Measurements from ENCODE around the gene CDC42EP2. TPM values are rescaled to one million over a fixed set of nuclear protein-coding genes. Genes with fewer than 3 reads are reported as not detected.
"Not testable (repeated sequence)": the region's sequence is repeated elsewhere in the genome, so short reads cannot be mapped to it uniquely, and the experiment has no call there.

Gene CDC42EP2
- total RNA-seq, 1 donor from 2014 or later: 1.6 TPM

DNA sequence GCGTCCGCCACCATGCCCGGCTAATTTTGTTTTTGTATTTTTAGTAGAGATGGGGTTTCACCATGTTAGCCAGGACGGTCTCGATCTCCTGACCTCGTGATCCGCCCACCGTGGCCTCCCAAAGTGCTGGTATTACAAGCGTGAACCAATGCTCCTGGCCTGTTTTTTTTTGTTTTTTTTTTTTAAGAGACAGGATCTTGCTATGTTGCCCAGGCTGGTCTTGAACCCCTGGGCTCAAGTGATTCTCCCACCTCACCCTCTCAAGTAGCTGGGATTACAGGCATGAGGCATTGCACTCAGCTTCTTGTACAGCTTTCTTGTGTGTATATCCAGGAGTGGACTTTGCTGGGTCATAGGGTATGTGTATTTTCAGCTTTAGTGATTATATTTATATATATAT is 17.9 kb downstream of the CDC42EP2 start:
- not testable (repeated sequence) for H3K4me3 Mint-ChIP-seq; H3K9me3 Mint-ChIP-seq; H3K27me3 Mint-ChIP-seq (ENCODE audit: insufficient read depth); H3K27ac Mint-ChIP-seq; DNase-seq (ENCODE audit: low spot score)
- intact Hi-C loops (cut with micrococcal nuclease): loop anchor here (5.0 to 10.0 kb wide), 3 partner anchors 70 to 670 kb away; partner anchors contain the start of genes BANF1, CDC42BPG, EIF1AD and POLA2
- Mint-ChIP-seq H3K4me1 (ENCODE audit: low read depth) (peaks cover 23% of the 10 kb centered on the region), H3K36me3 (ENCODE audit: low read depth) (peaks cover 12% of the 10 kb centered on the region)

DNA sequence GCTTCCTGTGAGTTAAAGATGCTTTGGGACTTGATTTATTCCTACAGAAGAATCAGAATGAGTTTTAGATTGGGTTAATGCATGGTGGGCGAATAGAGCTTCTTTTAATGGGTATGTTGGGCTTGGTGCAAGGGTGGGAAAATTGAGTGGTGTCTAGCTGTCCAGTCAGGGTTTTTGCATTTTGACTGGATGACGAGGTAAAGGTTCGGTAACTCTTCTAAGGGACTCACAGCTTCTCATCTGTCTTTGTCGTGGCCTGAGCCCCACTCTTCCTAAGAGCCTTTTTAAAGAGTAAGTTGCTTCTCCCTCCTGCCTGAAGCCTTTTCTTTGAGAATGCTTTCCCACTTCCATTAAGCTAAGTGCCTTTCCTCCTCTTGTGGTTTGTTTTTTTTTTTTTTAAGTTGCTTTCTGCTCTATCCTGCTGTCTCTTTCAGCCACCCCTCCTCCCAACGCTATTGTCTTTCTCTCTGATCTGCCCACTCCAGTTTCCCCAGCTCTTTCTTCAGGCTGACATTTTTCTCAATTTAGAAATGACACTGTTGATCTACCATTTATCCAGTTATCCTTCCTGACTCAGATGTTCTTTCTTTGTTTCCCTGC is 20.1 kb downstream of the CDC42EP2 start:
- peak overlapping the region; percentile 77 for H3K27ac Mint-ChIP-seq
- H3K27me3 Mint-ChIP-seq (ENCODE audit: insufficient read depth): peaks cover under 1% of the 10 kb centered on the region
- no peak for DNase-seq (ENCODE audit: low spot score)
- H3K4me1 Mint-ChIP-seq (ENCODE audit: low read depth): peaks cover 34% of the 10 kb centered on the region
- intact Hi-C loops (cut with micrococcal nuclease): loop anchor here (5.0 to 10.0 kb wide), 3 partner anchors 72 to 668 kb away; partner anchors contain the start of genes BANF1, CDC42BPG, EIF1AD and POLA2
- no peaks in the 10 kb centered on the region for H3K9me3 Mint-ChIP-seq
- H3K36me3 Mint-ChIP-seq (ENCODE audit: low read depth): peaks cover 20% of the 10 kb centered on the region
- peak overlapping the region; percentile 96 for H3K4me3 Mint-ChIP-seq

DNA sequence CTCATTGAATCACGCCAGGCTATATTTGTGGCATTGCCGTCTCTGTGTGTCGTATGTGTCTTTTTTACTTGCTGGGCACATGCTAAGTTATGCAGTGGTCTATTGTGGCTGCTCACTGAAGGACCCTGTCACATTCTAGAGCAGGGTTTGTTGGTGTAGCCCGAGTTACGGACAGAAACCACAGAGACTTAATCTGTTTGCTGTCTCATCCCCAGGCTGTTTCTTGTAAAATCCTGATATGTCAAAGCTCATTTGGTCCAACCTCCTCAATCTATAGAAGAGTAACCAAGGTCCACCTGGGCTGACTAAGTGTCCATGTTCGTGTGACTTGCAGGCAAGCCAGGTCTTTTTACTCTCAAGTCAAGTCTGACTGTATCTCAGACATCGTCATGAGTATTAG is 24.0 kb downstream of the CDC42EP2 start:
- Mint-ChIP-seq H3K27ac (no peak overlapping the region), H3K36me3 (ENCODE audit: low read depth) (peaks cover 38% of the 10 kb centered on the region), H3K9me3 (no peaks in the 10 kb centered on the region), H3K27me3 (ENCODE audit: insufficient read depth) (no peaks in the 10 kb centered on the region), H3K4me3 (no peak overlapping the region), H3K4me1 (ENCODE audit: low read depth) (peaks cover 33% of the 10 kb centered on the region)
- no peak for DNase-seq (ENCODE audit: low spot score)
- intact Hi-C loops (cut with micrococcal nuclease): loop anchor here (10.0 kb wide), 1 partner anchor 494 kb away; the partner anchor contains the start of gene CDC42BPG

DNA sequence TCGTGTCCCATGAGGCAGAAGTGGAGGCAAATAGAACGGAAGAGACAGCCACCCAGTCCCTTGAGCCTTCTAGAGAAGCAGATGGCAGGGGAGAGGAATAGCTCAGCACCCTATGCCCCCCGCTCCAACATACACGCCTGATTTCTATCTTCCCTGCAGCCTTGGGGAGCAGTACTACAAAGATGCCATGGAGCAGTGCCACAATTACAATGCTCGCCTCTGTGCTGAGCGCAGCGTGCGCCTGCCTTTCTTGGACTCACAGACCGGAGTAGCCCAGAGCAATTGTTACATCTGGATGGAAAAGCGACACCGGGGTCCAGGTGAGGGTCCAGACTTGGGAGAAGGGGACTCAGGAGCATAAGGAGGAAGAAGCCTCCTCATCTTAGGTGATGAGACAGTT is 25.6 kb downstream of the CDC42EP2 start:
- no peak for DNase-seq (ENCODE audit: low spot score)
- intact Hi-C loops (cut with micrococcal nuclease): no loop called here
- no peaks in the 10 kb centered on the region for H3K9me3 Mint-ChIP-seq

DNA sequence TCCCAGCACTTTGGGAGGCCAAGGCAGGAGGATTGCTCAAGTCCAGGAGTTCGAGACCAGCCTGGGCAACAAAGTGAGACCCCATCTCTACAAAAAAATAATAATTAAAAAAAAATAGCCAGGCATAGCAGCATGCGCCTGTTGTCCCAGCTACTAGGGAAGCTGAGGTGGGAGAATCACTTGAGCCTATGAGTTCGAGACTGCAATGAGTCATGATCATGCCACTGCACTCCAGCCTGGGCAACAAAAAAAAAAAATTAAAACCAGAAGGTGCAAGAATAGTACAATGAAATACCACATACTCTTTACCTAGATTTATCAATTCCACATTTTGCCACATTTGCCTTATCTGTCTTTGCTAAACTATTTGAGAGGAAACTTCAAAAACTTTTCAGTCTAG is 27.2 kb downstream of the CDC42EP2 start:
- H3K4me3 Mint-ChIP-seq: no peak overlapping the region
- intact Hi-C loops (cut with micrococcal nuclease): no loop called here
- H3K36me3 Mint-ChIP-seq (ENCODE audit: low read depth): peaks cover 50% of the 10 kb centered on the region
- no peak overlapping the region for H3K27ac Mint-ChIP-seq
- peaks cover 19% of the 10 kb centered on the region for H3K4me1 Mint-ChIP-seq (ENCODE audit: low read depth)
- no peaks in the 10 kb centered on the region for H3K27me3 Mint-ChIP-seq (ENCODE audit: insufficient read depth)
- H3K9me3 Mint-ChIP-seq: no peaks in the 10 kb centered on the region
- no peak for DNase-seq (ENCODE audit: low spot score)

More for the DNA sequence above, 25.6 kb downstream of the CDC42EP2 start:
- H3K27ac Mint-ChIP-seq: no peak overlapping the region
- H3K27me3 Mint-ChIP-seq (ENCODE audit: insufficient read depth): no peaks in the 10 kb centered on the region
- peaks cover 23% of the 10 kb centered on the region for H3K4me1 Mint-ChIP-seq (ENCODE audit: low read depth)
- H3K4me3 Mint-ChIP-seq: no peak overlapping the region
- peaks cover 43% of the 10 kb centered on the region for H3K36me3 Mint-ChIP-seq (ENCODE audit: low read depth)

DNA sequence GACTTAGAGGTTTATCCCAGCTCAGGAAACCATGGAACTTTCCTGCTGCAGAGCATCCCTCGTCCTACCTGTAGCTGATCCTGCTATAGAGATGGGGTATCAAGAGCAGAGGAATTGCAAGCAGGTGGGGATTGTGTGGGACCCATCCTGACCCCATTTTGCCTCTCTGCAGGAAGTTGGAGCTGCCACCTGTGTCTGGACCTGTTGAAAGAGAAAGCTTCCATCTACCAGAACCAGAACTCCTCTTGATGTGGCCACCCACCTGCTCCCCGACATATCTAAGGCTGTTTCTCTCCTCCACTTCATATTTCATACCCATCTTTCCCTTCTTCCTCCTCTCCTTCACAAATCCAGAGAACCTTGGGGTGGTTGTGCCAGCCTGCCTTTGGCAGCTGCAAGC is 36.8 kb downstream of the CDC42EP2 start:
- peaks cover 8% of the 10 kb centered on the region for H3K4me1 Mint-ChIP-seq (ENCODE audit: low read depth)
- H3K9me3 Mint-ChIP-seq: no peaks in the 10 kb centered on the region
- H3K27me3 Mint-ChIP-seq (ENCODE audit: insufficient read depth): peaks cover 5% of the 10 kb centered on the region
- peaks cover 20% of the 10 kb centered on the region for H3K36me3 Mint-ChIP-seq (ENCODE audit: low read depth)
- no peak overlapping the region for H3K4me3 Mint-ChIP-seq
- intact Hi-C loops (cut with micrococcal nuclease): no loop called here
- DNase-seq (ENCODE audit: low spot score): no peak
- H3K27ac Mint-ChIP-seq: peak overlapping the region; percentile 81

DNA sequence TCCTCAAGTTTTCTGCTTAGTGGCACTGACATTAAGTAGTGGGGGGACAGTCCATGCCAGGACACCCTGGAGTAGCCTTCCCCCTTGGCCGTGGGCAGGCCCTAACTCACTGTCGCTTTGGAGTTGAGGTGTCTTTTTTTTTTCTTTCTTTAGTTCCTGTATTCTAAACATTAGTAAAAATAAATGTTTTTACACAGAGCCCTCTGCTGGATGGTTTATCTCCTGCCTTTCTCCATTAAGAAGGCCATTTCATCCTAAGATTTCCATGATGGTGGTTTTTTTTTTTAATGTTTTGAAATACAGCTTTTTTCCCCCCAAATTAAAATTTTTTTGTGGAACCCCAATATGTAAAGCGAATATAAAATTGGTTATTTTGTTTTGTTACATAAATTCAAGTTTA is 38.1 kb downstream of the CDC42EP2 start:
- intact Hi-C loops (cut with micrococcal nuclease): no loop called here
- H3K9me3 Mint-ChIP-seq: no peaks in the 10 kb centered on the region
- no peak overlapping the region for H3K4me3 Mint-ChIP-seq
- H3K36me3 Mint-ChIP-seq (ENCODE audit: low read depth): peaks cover 17% of the 10 kb centered on the region
- no peak overlapping the region for H3K27ac Mint-ChIP-seq
- peaks cover 8% of the 10 kb centered on the region for H3K4me1 Mint-ChIP-seq (ENCODE audit: low read depth)
- H3K27me3 Mint-ChIP-seq (ENCODE audit: insufficient read depth): peaks cover 12% of the 10 kb centered on the region
- no peak for DNase-seq (ENCODE audit: low spot score)

DNA sequence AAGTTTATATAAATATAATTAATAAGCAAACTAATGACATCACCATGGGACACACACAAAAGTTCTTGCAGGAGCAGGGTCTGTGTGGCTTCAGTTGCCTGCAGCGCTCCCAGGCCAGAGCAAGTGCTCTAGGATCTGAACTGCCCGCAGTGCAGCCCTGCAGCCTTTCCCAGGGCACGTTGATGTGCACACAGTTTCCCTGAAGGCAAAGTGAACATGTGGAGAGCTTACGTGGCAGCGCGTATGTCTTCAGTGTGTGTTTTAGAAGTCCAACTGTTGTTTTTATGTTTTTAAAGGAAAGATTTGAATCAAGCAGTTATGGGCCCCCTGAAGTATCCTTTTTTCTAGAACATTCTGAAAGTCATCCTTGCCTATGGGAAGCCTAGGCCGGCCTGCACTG is 38.7 kb downstream of the CDC42EP2 start:
- Mint-ChIP-seq H3K4me1 (ENCODE audit: low read depth) (peaks cover 8% of the 10 kb centered on the region), H3K27me3 (ENCODE audit: insufficient read depth) (peaks cover 16% of the 10 kb centered on the region), H3K9me3 (no peaks in the 10 kb centered on the region), H3K27ac (peak overlapping the region; percentile 63), H3K36me3 (ENCODE audit: low read depth) (peaks cover 17% of the 10 kb centered on the region), H3K4me3 (peak overlapping the region; percentile 40)
- DNase-seq (ENCODE audit: low spot score): no peak
- intact Hi-C loops (cut with micrococcal nuclease): no loop called here

DNA sequence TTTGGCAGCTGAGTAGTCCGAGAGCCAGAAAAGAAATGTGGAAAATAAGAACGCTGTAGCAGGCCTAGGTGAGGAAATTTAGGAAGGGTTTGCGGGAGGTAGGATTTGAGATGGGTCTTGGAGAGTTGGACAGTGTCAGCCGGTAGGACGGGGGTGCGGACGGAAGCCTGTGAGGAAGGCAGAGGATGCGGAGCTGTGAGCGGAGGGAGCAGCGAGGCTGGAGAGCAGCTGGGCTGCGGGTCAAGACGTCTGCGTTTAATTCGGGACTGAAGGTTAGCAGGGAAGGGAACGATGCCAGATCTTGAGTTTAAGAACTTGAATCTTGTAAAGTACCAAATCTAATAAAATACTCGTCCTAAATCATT is 39.2 kb downstream of the CDC42EP2 start:
- Mint-ChIP-seq H3K9me3 (no peaks in the 10 kb centered on the region), H3K27me3 (ENCODE audit: insufficient read depth) (peaks cover 16% of the 10 kb centered on the region), H3K4me1 (ENCODE audit: low read depth) (peaks cover 8% of the 10 kb centered on the region), H3K4me3 (peak overlapping the region; percentile 40), H3K27ac (peak overlapping the region; percentile 63), H3K36me3 (ENCODE audit: low read depth) (peaks cover 12% of the 10 kb centered on the region)
- no peak for DNase-seq (ENCODE audit: low spot score)
- intact Hi-C loops (cut with micrococcal nuclease): loop anchor here (1.0 to 2.0 kb wide), 6 partner anchors 21 to 261 kb away; partner anchors contain the start of genes CDC42EP2, DPF2, PCNX3 and SLC25A45

DNA sequence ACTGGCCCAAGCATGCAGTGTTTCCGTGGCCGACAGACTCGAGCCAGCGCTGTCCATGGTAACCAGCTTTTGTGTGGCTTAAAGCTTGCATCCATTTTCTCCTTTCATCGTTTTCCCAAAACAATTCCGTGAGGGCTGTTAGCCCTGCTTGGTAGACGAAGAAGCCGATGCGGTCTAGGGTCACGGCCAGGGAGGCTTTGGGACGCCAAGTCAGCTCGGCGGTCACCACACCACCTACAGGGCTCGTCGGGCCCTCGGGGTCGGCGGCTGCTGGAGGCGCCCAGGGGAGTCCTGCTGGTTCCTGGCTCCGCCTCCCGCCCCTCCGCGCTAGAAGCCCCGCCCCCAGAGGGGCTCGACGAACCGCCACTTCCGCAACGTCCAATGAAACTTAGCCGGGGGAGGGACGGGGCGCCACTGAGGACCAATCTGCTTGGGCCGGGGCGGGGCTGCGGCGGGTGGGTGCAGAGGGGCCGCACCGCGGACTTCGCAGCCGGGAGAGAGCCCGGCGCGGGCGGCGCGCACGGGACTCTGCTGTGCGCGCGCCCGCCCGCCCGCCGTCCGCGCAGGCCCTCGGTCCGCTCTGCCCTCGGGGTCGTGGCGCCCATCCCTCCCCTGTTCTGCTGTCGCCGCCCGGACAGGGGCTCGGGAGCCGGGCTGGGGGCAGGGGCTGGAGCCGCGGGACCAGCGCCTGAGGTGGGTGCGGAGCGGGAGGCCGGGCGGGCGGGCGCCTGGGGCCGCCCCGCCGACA is 39.8 kb downstream of the CDC42EP2 start, which contains the start of gene TIGD3:
Gene TIGD3, plus strand, starts transcription at position 487 of the 748 bp plus-strand sequence. CDS start 1,058 bp downstream, outside the sequence.
- peaks cover 16% of the 10 kb centered on the region for H3K27me3 Mint-ChIP-seq (ENCODE audit: insufficient read depth)
- H3K36me3 Mint-ChIP-seq (ENCODE audit: low read depth): peaks cover 9% of the 10 kb centered on the region
- no peaks in the 10 kb centered on the region for H3K9me3 Mint-ChIP-seq
- peak within 1 kb of the TSS; percentile 89 for H3K4me3 Mint-ChIP-seq
- peak within 1 kb of the TSS; percentile 81 for H3K27ac Mint-ChIP-seq
- intact Hi-C loops (cut with micrococcal nuclease): loop anchor here (1.0 to 2.0 kb wide), 6 partner anchors 21 to 261 kb away; partner anchors contain the start of genes CDC42EP2, DPF2, PCNX3 and SLC25A45
- peaks cover 8% of the 10 kb centered on the region for H3K4me1 Mint-ChIP-seq (ENCODE audit: low read depth)
- peak; percentile 93 for DNase-seq (ENCODE audit: low spot score)

DNA sequence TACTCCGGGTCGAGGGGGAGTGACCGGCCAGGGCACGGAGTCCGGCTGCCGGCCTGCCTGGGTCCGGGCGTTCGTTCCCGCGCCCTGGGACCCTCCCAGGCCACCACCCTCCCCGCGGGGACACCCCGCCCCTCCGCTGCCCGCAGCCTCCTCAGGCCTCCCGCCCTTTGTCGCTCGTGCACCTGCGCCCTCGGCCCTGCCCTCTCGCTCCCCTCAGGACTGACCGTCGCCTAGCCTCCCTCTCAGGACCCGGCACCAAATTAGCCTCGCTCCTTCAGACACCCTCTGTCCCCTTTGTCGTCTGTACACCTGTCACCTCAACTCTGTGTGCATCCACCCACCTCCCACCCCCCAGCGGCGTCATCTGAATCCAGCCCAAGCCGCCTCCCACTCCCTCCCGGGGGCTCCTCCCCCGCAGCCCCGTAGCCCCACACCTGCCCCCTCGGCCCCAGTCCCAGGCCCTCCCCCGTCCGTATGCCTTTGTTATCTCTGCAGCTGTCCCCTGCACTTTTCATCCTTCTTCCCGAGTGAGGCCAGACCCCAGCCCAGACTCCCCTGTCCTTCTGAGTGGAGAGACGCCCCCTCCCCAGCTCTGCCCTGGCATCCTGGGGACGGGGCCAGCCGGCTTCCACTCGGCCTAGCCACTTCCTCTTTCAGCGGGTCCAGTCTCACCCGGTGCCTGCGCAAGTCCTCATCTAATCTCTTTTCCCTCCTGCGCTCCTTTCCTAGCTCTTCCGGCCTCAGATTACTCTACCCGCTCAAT is 40.5 kb downstream of the CDC42EP2 start:
- Mint-ChIP-seq H3K27me3 (ENCODE audit: insufficient read depth) (peaks cover 17% of the 10 kb centered on the region), H3K9me3 (no peaks in the 10 kb centered on the region), H3K27ac (peak overlapping the region; percentile 81), H3K4me1 (ENCODE audit: low read depth) (peaks cover 8% of the 10 kb centered on the region), H3K36me3 (ENCODE audit: low read depth) (peaks cover 9% of the 10 kb centered on the region), H3K4me3 (peak overlapping the region; percentile 89)
- peak; percentile 24 for DNase-seq (ENCODE audit: low spot score)
- intact Hi-C loops (cut with micrococcal nuclease): loop anchor here (2.0 kb wide), 2 partner anchors 28 to 40 kb away; partner anchors contain the start of genes CDC42EP2 and SLC25A45

DNA sequence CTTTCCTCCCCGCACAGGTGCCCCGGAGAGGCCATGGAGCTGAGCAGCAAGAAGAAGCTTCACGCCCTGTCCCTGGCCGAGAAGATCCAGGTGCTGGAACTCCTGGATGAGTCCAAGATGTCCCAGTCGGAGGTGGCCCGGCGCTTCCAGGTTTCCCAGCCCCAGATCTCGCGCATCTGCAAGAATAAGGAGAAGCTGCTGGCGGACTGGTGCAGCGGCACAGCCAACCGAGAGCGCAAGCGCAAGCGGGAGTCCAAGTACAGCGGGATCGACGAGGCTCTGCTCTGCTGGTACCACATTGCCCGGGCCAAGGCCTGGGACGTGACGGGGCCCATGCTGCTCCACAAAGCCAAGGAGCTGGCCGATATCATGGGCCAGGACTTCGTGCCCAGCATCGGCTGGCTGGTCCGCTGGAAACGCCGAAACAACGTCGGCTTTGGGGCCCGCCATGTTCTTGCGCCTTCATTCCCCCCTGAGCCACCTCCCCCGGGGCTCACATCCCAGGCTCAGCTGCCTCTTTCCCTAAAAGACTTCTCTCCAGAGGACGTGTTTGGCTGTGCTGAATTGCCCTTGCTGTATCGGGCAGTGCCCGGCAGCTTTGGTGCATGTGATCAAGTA is 41.2 kb downstream of the CDC42EP2 start:
- intact Hi-C loops (cut with micrococcal nuclease): loop anchor here (2.0 kb wide), 2 partner anchors 27 to 41 kb away; partner anchors contain the start of genes CDC42EP2 and SLC25A45
- Mint-ChIP-seq H3K36me3 (ENCODE audit: low read depth) (peaks cover 9% of the 10 kb centered on the region), H3K27ac (peak overlapping the region; percentile 81), H3K4me1 (ENCODE audit: low read depth) (peaks cover 8% of the 10 kb centered on the region), H3K4me3 (peak overlapping the region; percentile 89), H3K27me3 (ENCODE audit: insufficient read depth) (peaks cover 17% of the 10 kb centered on the region), H3K9me3 (no peaks in the 10 kb centered on the region)
- DNase-seq (ENCODE audit: low spot score): no peak
